IMR-90 (cell line): ENCODE measurements around the gene ADCY2. TPM values are rescaled to one million over a fixed set of nuclear protein-coding genes. Genes with fewer than 3 reads are reported as not detected.

Source experiments
- ATAC-seq: fragments of 200-7000 bp; cut with Tn5 transposase; 2 replicates; pipeline ENCODE4 v1.9.1; 2020; ENCODE audit warnings: low read depth, mild to moderate bottlenecking, moderate library complexity
- BruUV-seq: library from RNA; stranded (reverse); fragments of 400-500 nt; replicated peaks from 2 replicates; lab custom pipeline; 2021; lab: Mats Ljungman, UMichigan
- CTCF ChIA-PET: fragments of 300-600 bp; formaldehyde crosslinking; extraction: SDS; loops from one replicate; lab custom pipeline; 2021; ENCODE audit warnings: antibody characterized with exemption; lab: Yijun Ruan, JAX
- POLR2A ChIA-PET: fragments of 300-600 bp; sonication (Branson Sonifier 250); formaldehyde crosslinking; loops from one replicate; lab custom pipeline; 2022; ENCODE audit warnings: antibody characterized with exemption; ENCODE audit not compliant: unreplicated experiment; lab: Charles Lee
- DNase-seq: peaks from one replicate; pipeline ENCODE4 v3.0.0; 2013
- H2AFZ ChIP-seq: replicated peaks from 2 replicates; pipeline ENCODE3; 2013; ENCODE audit warnings: low read length, mild to moderate bottlenecking; ENCODE audit not compliant: poor library complexity
- H2AK5ac ChIP-seq: 2 replicates; pipeline ENCODE4 v1.6.1; 2013; ENCODE audit warnings: low read depth, low read length, inconsistent platforms
- H2AK9ac ChIP-seq: replicated peaks from 2 replicates; pipeline ENCODE3; 2013; ENCODE audit warnings: mild to moderate bottlenecking, low read depth, low read length, moderate library complexity; ENCODE audit not compliant: poor library complexity
- H2BK120ac ChIP-seq: 2 replicates; pipeline ENCODE4 v1.6.1; 2013; ENCODE audit warnings: low read depth, low read length, inconsistent platforms
- H2BK15ac ChIP-seq: 3 replicates; pipeline ENCODE4 v1.6.1; 2013; ENCODE audit warnings: low read depth, low read length, inconsistent platforms
- H2BK20ac ChIP-seq: 2 replicates; pipeline ENCODE4 v1.6.1; 2013; ENCODE audit warnings: low read depth, mild to moderate bottlenecking, inconsistent platforms, low read length, moderate library complexity
- H2BK5ac ChIP-seq: 2 replicates; pipeline ENCODE4 v1.6.1; 2013; ENCODE audit warnings: mild to moderate bottlenecking, low read depth, low read length, inconsistent platforms; ENCODE audit not compliant: poor library complexity, severe bottlenecking
- H3K14ac ChIP-seq: replicated peaks from 2 replicates; pipeline ENCODE4 v1.6.1; 2013; ENCODE audit warnings: low read depth, low read length, inconsistent platforms
- H3K18ac ChIP-seq: 2 replicates; pipeline ENCODE4 v1.6.1; 2013; ENCODE audit warnings: low read depth, low read length, control low read depth
- H3K23ac ChIP-seq: 2 replicates; pipeline ENCODE4 v1.6.1; 2013; ENCODE audit warnings: low read depth, low read length, inconsistent platforms
- H3K27ac ChIP-seq: 2 replicates; pipeline ENCODE4 v1.5.1; 2013; ENCODE audit warnings: mild to moderate bottlenecking, control low read depth, low read length; ENCODE audit not compliant: insufficient read depth
- H3K27me3 ChIP-seq: 2 replicates; pipeline ENCODE4 v1.6.1; 2013; ENCODE audit warnings: low read length; ENCODE audit not compliant: control insufficient read depth, insufficient read depth
- H3K36me3 ChIP-seq: 2 replicates; pipeline ENCODE4 v1.6.1; 2013; ENCODE audit warnings: low read length, mixed read lengths; ENCODE audit not compliant: control insufficient read depth, insufficient read depth
- H3K4ac ChIP-seq: 2 replicates; pipeline ENCODE4 v1.6.1; 2013; ENCODE audit warnings: low read depth, low read length, inconsistent platforms
- H3K4me1 ChIP-seq: 2 replicates; pipeline ENCODE4 v1.6.1; 2013; ENCODE audit warnings: low read length, mixed read lengths; ENCODE audit not compliant: control insufficient read depth, insufficient read depth
- H3K4me2 ChIP-seq: 2 replicates; pipeline ENCODE4 v1.6.1; 2013; ENCODE audit warnings: low read depth, mild to moderate bottlenecking, control low read depth, low read length, moderate library complexity
- H3K4me3 ChIP-seq: 2 replicates; pipeline ENCODE4 v1.5.1; 2013; ENCODE audit warnings: low read depth, mild to moderate bottlenecking, control low read depth, low read length, moderate library complexity; ENCODE audit not compliant: insufficient read depth
- H3K56ac ChIP-seq: 2 replicates; pipeline ENCODE4 v1.6.1; 2013; ENCODE audit warnings: low read length, inconsistent platforms; ENCODE audit not compliant: insufficient read depth; ENCODE audit errors: extremely low read depth
- H3K79me1 ChIP-seq, 2 experiments: 2 replicates each; pipeline ENCODE4 v1.6.1; 2013; ENCODE audit warnings: low read length in 2 of 2, inconsistent platforms in 1 of 2, low read depth in 1 of 2
- H3K9ac ChIP-seq: 2 replicates; pipeline ENCODE4 v1.6.1; 2013; ENCODE audit warnings: low read depth, low read length, control low read depth
- H3K9me1 ChIP-seq: 2 replicates; pipeline ENCODE4 v1.6.1; 2013; ENCODE audit warnings: low read length, inconsistent platforms; ENCODE audit not compliant: insufficient read depth
- H3K9me3 ChIP-seq: 2 replicates; pipeline ENCODE4 v1.6.1; 2013; ENCODE audit warnings: low read length; ENCODE audit not compliant: control insufficient read depth, insufficient read depth
- H4K20me1 ChIP-seq: 2 replicates; pipeline ENCODE4 v1.6.1; 2013; ENCODE audit warnings: low read length, inconsistent platforms; ENCODE audit not compliant: insufficient read depth
- H4K5ac ChIP-seq: 2 replicates; pipeline ENCODE4 v1.6.1; 2013; ENCODE audit warnings: mild to moderate bottlenecking, low read depth, low read length, control low read depth
- H4K8ac ChIP-seq, 2 experiments: 2 replicates each; pipeline ENCODE4 v1.6.1; 2013; ENCODE audit warnings: low read depth in 2 of 2, low read length in 2 of 2, control low read depth in 1 of 2, inconsistent platforms in 1 of 2
- H4K91ac ChIP-seq: 2 replicates; pipeline ENCODE4 v1.6.1; 2013; ENCODE audit warnings: low read depth, low read length, inconsistent platforms; ENCODE audit not compliant: insufficient read depth
- CHD1 ChIP-seq: IDR thresholded peaks from 2 replicates; pipeline ENCODE4 v1.6.1; 2012; ENCODE audit warnings: low read depth, low read length, improper control_type of control experiment
- MAFK ChIP-seq: IDR thresholded peaks from 2 replicates; pipeline ENCODE4 v1.6.1; 2012; ENCODE audit warnings: low read depth, low read length, improper control_type of control experiment
- MAZ ChIP-seq: IDR thresholded peaks from 2 replicates; pipeline ENCODE4 v1.6.1; 2012; ENCODE audit warnings: low read depth, mild to moderate bottlenecking, low read length, improper control_type of control experiment, moderate library complexity, borderline replicate concordance
- USF2 ChIP-seq: fragments of 150-350 bp; IDR thresholded peaks from 2 replicates; pipeline ENCODE4 v1.6.1; 2017; ENCODE audit warnings: mild to moderate bottlenecking, antibody characterized with exemption, low read length, low read depth
- WGBS, 2 experiments: methylation state at CpG; one replicate each; pipeline versions ENCODE4 v1.1.5 to v1.1.7; 2013; ENCODE audit warnings: missing lambda C conversion rate in 2 of 2; ENCODE audit not compliant: insufficient read length in 1 of 2; ENCODE audit errors: extremely low coverage in 2 of 2; 5-methylcytosine and 5-hydroxymethylcytosine counted together
- dilution Hi-C: fragments of 300-500 bp; cut with HindIII; formaldehyde crosslinking; loops from one replicate; pipeline ENCODE4 v1.14.3; 2018; ENCODE audit warnings: low sequenced_read_pairs; ENCODE audit not compliant: unreplicated experiment
- in situ Hi-C: fragments of 300-500 bp; cut with MboI; formaldehyde crosslinking; loops from 3 replicates; pipeline ENCODE4 v1.14.3; 2019; ENCODE audit warnings: low sequenced_read_pairs, inconsistent platforms, mixed read lengths
- intact Hi-C: fragments of 100-400 bp; cut with micrococcal nuclease; formaldehyde crosslinking; loops from 2 replicates; pipeline ENCODE4 v1.10.0; 2022
- polyA plus RNA-seq, 3 experiments: library from polyadenylated mRNA; depleted of rRNA; stranded (reverse); fragments of >200 nt; gene quantifications; 2 replicates each; pipeline ENCODE4 v1.2.3, GENCODE V29; 2012; ENCODE audit warnings: low replicate concordance in 1 of 3
- total RNA-seq: library from RNA; depleted of rRNA; stranded (reverse); fragments of >200 nt; gene quantifications from 2 replicates; pipeline ENCODE4 v1.2.3, GENCODE V29; 2012

ADCY2 gene
- total and polyA plus RNA-seq, 2 of the 4 experiments (the other 2 are of a cell fraction) = not detected

GRCh38 chr5:7866196-7866595 is 470.3 kb downstream of the ADCY2 start:
- Histone ChIP-seq H3K9ac (no peak overlapping the region), H3K14ac (no peak overlapping the region), H3K36me3 (peaks cover 7% of the 10 kb centered on the region), H3K9me3 (no peaks in the 10 kb centered on the region), H2AK9ac (no peak overlapping the region), H4K91ac (no peak overlapping the region), H3K9me1 (peaks cover 6% of the 10 kb centered on the region; the same call in 1 of the 2 replicates), H3K4ac (no peak overlapping the region), H3K4me3 (no peak overlapping the region), H2BK5ac (no peak overlapping the region), H4K20me1 (no peaks in the 10 kb centered on the region; the same call in 1 of the 2 replicates), H4K5ac (no peak overlapping the region), H4K8ac (no peak overlapping the region), H2BK20ac (no peak overlapping the region), H3K4me2 (no peak overlapping the region), H3K56ac (no peak overlapping the region), H3K18ac (no peak overlapping the region), H3K23ac (0 out of 2 replicates have a peak overlapping the region, but pooled peaks have one; percentile 44), H3K27ac (no peak overlapping the region), H2AFZ (no peak overlapping the region), H3K4me1 (0 out of 2 replicates have a peak, but pooled peaks cover 2% of the 10 kb centered on the region), H3K27me3 (no peaks in the 10 kb centered on the region), H3K79me1 (peaks cover 15 to 30% of the 10 kb centered on the region in 2 experiments), H2BK15ac (no peak overlapping the region), H2BK120ac (no peak overlapping the region), H2AK5ac (no peak overlapping the region)
- DNase-seq (no peak), ATAC-seq (no peak)
- in situ Hi-C loops = no loop called here
- POLR2A ChIA-PET = no interaction called here
- intact Hi-C loops = no loop called here
- CTCF ChIA-PET = no interaction called here
- dilution Hi-C loops = no loop called here
- no CpG with 5 or more reads among the region's 2 CpGs for WGBS, 2 experiments
- TF ChIP-seq MAZ = no peak
- TF ChIP-seq MAFK = no peak
- no peak for TF ChIP-seq CHD1
- no peak for TF ChIP-seq USF2
- BruUV-seq = no TSS peak
